HTERT RPE-1 (cell line): Measurements from ENCODE around the gene SLC7A9.

Experiments
- in situ Hi-C: fragments of 300-500 bp; cut with MboI; formaldehyde crosslinking; loops from 4 replicates; pipeline ENCODE4 v1.14.3; 2020; ENCODE audit warnings: low sequenced_read_pairs

Gene SLC7A9

DNA sequence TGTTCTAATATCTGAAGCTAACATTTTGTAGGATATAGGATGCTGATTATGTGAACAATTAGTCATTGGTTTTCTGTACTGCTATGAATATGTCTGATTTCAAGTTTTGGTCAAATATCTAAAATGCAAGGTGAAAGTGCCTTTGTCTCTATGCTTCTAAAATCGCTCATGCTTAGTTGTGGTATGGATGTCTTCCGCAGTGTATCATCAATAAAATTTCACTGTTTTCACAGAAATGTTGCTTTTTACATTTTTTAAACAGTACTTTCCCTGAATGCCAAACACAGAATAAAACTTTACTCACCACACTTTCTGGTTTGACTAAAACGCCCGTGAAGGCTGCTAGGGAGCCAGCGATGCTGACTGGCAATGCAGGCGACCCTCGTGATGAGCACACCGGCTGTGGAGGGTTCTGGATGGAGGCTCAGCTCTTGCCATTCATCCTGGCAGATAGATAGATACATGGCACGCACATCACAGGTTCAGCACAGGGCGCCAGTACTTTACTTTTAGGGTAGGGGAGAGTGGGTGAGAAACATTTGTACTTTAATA lies 40.1 kb downstream of the SLC7A9 start:
- in situ Hi-C loops, result no loop called here

DNA sequence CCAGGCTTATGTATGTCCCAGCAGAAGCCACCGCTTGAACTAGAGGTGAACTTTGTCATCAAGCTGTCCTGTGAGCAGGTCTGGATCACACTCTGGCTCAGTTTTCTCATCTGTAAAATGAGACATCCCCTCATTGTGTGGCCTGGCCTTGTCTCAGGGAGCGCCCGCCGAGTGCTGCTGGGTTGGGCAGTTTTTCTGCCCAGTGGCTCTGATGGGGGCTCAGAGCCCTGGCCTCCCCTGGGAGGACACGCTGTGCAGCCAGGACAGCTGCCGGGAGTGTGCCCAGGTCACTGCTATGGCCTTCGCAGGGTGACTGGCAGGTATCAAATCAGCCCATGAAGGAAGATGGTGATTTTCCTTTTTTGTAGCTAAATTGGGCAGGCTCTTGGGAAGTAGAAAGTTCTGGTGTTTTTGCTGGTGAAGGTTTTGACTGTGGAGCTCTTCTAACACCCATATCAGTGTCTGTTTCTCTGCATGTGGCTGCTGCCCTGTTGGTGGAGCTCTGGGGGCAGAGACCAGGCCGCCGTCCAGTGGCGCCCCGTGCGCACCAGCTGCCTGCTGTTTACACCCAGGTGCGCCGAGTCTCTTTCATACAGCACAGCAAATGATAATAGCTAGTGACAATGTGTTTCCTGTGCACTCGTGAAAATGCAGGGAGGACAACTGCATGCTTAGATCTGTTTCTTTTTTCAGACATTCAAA lies 40.8 kb downstream of the SLC7A9 start:
- in situ Hi-C loops, result no loop called here

DNA sequence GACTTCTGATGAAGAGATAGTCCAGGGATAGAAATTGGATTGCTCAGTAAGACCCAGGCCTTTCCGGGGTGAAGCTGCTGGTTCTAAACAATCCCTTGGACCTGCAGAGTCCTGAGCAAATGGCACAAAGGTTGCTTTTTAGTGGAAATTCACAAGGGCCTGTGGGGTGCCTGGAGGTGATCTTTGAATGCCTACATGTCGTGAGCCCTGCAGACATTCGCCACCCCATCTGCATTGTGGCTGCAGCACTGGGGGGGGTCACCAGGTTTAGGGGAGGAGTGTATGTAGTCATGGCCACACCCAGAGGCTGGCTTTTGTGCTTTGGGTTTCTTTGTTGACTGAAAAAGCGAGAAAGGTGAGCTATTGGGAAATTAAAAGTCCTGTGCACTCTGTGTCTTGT lies 41.4 kb downstream of the SLC7A9 start:
- in situ Hi-C loops, result no loop called here

DNA sequence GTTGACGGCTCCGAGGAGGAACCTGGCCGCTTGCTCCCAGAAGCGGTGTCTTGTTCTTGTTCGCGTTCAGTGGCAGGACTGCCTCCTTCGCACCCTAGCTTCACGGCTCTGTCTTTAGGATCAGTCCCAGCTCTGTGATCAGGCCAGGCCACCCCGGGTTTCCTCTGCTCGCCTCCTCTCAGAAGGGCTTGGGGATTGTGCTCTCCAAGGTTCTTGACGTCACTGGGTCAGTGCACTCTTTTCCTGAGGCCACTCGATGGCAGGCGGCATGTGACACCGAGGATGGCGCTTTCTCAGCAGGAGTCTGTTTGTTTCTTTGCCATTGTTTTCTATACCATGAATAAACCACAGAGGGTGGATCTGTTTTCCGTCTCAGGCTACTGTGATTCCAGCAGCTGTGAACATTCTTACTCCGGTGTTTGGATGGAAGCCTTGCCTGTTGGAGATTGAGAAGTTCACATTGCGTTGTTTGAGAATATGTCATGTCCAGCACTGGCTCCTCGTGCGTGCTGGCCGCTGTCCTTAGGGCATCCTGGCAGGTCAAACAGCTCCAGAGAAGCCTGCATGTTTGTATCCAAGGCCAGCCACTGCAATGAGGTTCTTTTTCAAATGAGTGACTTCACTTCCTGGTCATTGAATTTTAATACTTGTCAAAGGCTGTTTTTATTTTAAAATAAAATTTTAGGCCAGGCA lies 44.5 kb downstream of the SLC7A9 start:
- in situ Hi-C loops, result no loop called here

DNA sequence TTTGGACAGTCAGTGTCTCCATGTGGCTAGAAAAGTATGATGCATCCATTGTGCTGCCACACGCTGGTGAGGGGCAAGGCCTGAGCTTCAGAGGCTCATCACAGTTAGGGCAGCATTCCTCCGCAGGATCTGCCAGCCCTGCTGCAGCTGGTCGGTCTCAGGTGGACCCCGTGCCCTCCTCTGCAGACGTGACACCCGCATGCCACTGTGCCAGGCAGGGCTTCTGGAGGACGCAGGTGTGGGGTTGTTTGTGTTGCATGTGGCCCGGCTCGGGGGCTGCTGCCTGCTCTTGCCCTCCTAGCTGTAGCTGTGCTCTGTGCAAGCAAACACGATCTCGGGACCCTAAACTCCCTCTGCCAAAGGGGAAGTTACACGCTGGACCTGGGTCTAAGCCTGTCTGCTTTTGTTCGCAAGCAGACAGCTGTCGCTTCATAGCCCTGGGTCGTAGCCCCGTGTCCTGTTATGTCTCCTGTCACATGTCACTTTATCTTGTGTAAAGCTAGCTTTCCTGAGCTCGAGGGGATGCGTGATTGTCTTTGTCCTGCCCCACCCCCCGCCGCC lies 45.3 kb downstream of the SLC7A9 start:
- in situ Hi-C loops, result no loop called here

DNA sequence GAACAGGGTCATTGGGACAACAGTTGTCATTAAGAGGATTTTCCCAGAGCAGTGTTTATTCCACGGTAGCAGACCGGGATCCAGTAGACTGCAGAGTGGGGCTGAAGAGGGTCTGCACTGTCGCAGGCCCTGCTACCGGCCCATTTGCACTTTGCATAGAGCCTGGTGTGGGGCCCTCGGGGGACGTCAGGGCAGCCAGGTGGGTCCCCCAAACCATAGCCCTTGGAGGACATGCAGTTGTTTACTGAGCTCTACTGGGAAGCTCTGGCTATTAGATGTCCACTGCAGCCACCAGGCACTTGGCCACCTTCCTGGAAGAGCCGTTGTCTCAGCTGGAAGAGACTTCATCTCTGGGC lies 45.8 kb downstream of the SLC7A9 start:
- in situ Hi-C loops, result no loop called here

DNA sequence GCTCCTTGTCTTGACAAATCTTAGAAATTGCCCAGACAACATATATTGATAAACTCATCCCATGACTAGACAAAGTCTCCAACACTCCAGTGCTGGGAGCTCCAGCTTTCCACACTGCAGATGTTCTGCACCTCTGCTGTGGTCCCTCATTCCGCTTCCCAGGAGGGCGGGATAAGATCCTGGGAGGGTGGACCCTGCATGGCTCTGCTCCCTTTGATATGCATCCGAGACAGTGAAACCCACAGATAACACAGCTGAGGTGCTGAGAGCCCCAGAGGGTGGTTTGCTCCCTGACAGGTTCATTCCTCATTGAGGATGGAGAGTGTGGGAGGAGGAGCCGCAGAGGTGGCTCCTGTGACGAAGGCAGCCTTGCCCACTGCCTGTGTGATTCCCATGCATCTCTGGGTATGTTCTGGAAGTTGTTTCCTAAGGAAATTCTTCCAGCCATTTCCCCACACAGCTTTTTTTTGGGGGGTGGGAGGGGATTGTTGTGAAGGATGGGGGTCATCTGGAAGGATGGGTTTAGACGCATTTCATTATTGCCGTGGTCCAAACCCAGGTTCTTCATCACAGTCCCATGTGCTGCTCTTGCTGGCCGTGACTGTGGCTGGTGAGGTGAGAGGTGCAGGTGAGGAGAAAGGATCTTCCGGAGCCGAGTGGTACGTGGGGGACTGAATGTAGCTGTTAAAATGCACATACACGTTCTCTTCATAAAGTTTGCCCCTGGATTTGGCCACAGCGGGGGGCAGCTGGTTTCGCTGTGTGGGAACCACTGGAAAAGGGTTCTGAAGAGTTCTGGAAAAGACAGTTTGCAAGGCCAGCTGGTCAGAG lies 46.4 kb downstream of the SLC7A9 start:
- in situ Hi-C loops, result no loop called here

DNA sequence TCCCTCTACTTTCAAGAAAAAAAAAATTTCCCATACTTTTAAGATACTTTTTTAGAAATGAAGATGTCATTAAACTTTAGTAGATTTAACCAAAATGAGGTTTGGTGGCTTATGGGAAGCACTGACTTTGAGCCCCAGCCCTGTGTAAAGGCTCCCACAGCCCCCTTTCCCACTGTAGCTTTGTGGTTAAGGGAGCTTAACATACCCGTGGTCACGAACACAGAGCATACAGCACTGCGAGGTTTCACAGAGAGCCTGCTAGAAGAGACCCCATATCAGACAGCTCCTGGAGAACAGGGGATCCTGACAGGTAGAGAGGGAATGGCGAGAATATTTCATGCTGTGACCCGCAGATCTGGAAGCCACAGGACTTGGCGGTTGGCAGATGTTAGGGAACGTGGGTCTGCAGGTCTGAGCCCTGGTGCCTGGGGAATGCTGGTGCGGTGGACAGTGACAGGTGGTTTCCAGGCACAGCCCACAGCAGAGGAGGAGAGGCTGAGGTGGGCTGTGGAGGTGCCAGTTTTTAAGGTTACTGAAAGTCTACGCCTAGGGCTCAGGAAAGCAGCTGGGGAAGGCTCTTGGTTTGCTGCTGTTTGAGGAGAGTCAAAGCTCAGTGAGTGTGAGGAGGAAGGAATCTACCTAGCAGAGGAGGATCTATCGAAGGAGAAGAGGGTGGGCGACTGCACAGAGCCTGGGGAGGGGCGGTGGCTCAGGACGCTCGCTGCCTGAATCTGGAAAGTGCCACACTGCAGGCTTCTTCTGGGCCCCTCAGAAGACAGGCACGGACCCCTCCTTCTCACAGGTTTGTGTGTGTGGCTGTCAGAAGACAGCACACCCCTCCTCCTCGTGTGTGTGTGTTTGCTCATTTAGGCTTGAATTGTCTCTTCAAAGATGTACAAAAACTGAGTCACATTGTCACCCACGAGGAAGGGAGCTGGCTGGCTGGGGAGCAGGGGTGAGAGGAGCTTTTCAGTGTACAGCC lies 49.9 kb downstream of the SLC7A9 start:
- in situ Hi-C loops, result no loop called here

DNA sequence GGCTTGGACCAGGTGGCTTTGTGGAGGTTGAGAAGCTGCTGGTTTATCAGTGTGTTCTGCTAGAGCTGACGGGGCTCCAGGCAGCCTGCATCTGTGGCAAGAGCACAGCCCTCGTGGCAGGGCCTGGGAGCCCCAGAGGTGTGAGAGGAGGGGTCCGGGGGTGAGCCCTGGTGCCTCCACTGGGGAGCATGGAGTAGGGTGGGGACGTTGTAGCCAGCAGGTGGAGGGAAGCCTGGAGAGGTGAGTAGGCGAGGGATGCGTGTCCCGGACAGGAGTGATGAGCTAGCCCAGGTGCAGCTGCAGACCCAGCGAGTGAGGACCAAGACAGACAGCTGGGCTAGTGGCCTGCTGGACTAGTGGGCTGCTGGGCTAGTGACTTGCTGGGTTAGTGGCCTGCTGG lies 51.0 kb downstream of the SLC7A9 start:
- in situ Hi-C loops, result no loop called here

DNA sequence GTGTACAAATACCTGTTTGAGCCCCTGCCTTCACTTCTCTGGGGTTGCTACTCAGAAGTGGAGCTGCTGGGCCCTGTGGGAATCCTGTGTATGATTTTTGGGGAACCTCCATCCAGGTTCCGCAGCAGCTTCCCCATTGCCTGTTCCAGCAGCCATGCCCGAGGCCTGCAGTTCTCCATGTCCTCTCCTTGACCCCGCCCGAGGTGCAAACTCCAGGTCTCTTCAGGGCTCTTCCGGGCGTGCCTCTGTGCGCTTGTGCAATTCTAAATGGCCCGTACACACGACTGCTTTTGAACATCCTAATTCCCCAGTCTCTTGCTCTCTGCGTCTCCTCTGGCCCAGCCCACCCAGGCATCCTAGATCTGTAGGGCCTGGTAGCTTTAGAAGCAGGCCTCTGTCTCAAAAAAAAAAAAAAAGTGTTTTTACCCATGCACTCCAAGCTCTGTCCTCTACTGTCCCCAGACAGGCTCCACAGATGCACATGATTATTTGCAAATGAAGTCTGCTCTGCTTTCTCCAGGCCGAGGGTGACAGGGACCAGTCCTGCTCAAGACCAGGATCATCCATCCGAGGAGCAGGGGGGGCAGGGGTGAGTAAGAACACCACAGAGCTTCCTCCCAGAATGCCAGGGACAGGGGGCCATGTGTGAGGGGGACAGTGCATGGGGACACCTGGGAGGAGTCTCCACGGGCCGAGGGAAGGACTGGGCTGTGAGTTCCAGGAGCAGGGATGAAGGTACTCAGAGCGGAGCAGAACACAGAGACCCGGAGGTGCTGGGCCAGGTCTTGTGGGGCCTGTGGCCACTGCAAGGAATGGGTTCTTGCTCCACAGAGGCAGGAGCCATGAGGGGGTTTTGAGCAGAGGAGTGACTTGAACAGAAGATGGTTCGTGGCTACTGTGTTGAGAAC lies 51.7 kb downstream of the SLC7A9 start:
- in situ Hi-C loops, result no loop called here

DNA sequence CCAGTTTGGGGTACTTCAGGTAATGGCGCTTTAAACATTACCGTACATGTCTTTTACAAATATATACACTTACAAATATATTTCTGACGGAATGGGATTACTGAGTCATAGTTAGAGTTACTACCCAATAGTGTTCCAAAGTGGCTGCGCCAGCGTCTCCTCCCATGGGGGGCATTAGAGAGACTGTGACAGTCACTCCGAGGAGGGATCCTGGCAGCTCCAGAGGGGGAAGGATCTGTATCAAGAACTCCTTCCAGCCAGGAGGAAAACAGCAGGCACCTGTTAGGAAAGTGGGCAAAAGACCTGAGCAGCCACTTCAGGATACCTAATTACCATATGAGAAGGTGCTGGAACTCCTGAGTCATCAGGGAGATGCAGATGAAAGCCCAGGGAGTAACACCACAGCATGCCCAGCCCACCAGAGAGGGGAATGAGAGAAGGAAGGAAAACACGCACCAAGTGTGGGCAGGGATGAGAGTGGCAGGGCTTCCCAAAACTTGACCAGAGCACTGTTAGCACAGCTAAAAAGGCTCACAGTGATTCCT lies 52.9 kb downstream of the SLC7A9 start:
- in situ Hi-C loops, result no loop called here

DNA sequence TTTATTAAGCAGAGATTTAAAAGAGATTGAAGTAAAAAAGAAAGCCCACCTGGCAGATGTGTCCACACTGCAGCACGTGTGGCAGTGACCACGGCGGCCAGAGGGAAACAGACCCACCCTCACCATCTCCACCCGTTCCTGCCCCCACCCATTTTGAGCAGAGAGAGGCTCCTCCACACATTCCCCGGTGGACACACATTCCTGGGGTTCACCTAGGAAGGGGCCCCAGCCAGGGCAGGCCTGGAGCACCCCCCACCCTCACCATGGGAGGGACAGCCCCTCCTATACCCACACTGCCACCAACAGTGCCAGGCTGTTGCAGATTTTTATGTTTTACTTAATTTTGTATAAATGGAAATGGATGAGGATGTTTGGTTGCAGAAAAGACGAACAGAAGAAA lies 54.9 kb downstream of the SLC7A9 start:
- in situ Hi-C loops, result no loop called here

DNA sequence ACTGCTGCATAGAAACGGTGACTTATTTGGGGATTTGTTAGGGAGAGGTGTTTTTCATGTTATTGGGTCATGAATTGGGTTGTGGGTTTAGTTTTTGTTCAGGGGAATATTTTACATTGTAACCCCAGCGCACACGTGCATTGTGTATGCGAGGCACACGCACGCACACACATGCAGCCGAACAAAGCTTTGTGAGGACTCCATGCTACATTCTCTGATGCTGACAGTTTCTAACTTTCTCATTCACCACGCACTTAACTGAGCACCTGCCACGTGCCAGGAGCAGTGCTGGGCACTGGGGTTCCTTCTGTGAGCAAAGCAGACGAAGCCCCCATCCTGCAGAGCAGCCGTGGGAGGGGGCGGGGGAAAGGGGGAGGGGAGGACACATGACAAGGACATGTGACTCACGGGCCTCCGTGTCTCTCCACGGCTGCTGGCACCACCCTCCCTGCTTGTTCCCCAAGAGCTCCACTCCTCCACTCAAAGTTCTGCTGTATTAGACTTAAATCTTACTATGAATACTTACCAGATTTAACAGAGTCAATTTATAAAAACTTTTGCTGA lies 55.6 kb downstream of the SLC7A9 start:
- in situ Hi-C loops, result no loop called here

DNA sequence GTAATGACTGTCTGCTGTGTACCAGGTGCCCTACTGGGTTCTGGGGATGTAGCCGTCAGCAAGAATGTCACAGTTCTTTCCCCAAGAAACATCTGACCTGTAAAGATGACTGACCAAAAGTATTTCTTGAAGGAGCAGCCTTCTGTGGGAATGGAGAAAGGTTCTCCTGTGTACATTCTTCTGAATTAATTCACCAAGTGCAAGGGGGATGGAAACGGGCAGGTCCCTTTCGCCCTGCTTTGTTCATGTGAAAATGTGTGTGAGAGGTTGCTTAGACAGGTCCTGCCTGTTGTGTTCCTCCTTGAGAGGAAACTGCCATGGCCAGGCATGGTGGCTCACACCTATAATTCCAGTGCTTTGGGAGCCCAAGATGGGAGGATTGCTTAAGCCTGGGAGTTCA lies 57.0 kb downstream of the SLC7A9 start:
- in situ Hi-C loops, result no loop called here

DNA sequence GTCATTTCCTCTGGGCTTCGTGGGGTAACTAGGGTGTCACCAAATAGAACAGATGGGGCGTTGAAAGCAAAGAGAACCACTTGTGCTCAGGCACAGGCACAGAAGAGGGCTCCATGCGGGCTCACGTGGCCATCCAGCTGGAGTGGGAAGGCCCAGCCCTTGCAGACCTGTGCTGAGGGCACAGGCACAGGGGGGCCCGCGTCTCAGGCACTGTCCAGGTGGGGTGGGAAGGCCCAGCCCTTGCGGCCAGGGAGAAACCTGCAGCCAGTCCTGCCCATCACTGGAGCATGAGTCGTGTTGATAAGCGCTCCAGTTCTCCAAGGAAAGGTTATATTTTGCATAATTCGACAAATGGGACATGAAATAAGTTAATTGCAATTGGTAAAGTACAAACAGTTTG lies 57.5 kb downstream of the SLC7A9 start:
- in situ Hi-C loops, result no loop called here

DNA sequence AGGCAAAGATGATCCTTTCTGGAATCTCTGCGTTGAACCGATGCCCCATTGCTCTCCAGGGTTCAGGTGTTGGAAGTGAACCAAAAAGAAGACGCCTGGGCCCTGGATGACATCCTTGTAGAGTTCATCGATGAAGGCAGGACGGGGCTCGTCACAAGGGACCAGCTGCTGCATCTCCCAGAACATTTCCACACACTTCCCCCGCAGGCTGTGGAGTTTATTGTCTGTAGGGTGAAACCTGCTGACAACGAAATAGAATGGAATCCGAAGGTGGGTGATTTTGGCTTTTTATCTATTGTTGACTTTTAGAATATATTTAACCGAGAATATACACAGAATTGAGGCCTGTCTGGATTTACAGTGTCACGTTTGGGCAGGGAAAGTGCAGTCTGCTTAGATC lies 58.4 kb downstream of the SLC7A9 start:
- in situ Hi-C loops, result no loop called here

DNA sequence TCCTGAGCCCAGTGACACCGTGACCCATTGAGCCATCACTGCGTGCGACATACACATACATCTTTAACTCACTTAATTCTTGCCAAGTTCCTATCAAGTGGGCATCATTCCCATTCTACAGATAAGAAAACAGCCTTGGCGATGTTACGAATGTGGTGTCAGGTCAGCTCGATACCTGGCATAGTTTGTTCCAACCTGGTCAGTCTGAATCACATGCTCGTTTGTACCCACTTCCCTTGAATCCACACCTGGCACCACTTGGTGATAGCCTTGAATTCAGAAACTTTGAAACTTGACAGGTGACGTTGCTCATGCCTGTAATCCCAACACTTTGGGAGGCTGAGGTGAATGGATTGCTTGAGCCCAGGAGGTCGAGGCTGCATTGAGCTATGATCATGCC lies 59.1 kb downstream of the SLC7A9 start:
- in situ Hi-C loops, result no loop called here

DNA sequence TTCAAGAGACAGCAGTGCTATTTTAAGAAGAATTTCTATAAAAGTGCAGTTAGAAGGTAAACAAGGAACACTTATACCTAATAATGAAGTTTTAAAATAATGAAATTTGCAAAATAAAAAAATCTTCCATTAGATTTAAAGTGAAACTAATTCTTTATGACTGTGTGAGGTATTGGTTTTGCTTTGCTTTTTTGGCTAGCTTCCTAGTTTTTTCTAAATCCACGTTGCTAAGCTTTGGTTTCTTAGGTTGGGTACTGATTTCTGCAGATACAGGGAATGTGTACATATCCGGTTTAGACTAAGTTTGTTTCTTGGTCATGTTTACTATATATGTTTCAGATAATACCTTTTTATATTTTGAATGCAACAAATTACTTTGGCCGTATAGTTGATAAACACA lies 59.8 kb downstream of the SLC7A9 start:
- in situ Hi-C loops, result no loop called here

DNA sequence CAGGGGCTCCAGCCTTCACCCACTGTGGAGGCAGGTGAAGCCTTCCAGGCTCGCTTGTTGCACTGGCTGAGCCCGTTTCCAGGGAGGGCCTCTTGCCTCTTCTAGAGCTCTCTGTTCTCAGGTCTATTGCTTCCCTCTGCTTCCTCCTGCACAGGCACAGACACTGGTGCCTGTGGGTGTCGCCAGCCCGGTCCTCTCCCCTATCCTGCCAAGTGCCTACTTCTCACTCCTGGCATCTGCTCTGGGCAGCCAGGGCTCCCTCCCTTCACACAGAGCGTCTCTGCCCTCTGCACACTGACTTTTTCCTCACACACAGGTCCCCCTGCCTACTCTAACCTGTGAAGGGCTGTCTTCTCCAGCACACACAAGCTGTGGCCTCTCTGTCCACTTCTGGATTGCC lies 60.3 kb downstream of the SLC7A9 start:
- in situ Hi-C loops, result no loop called here
